ENCODE data around the gene IZUMO1.

Gene IZUMO1

DNA sequence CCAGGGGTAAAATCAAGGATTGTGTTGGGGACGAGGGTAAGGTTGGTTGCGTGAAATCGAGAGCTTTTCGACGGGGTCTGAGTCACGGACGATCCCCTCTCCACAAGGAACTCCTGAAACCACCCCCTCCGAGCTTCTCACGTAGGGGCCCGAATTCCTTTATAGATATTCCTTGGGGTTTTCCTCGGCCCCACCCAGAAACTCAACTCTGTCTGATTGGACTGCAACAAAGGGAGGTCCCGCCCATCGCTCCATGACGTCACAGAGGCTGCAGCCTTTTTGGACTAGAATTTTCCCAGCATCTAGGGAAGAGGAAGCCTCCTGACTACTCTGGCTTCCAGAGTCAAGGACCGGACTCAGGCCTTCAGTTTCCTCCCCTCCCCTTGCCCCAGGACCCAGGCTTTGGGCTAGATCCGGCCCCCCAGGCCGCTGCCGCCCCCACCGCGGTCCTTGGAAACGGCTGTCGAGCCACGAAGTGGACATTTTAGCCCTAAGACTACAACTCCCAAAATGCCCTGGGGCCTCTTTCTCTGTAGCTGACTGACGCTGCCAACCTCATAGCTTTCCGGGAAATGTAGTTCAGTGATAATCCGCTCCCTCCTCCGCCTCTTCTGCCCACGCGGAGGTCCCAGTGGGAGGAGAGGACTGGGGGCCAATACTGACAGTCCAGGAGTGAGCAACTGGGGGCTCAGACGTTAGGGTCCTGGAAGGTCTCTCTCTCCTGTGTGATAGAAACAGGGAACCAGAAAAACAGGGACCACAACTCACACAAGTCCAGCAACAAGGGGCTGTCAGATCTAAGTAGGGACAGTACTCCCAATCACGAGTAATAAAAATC, at the start of gene IZUMO1:
Gene IZUMO1, minus strand, starts transcription at position 172 of the 838 bp plus-strand sequence. CDS start 1,050 bp downstream, outside the sequence.
- H3K9ac ChIP-seq: no peak within 1 kb of the TSS; the same call in 1 of the 2 replicates
- H3K36me3 ChIP-seq (ENCODE audit: insufficient read depth): no peaks in the 10 kb centered on the region
- no peaks in the 10 kb centered on the region for H4K20me1 ChIP-seq (ENCODE audit: insufficient read depth)
- no peaks in the 10 kb centered on the region for H3K79me2 ChIP-seq (ENCODE audit: insufficient read depth, low read depth)
- no peak within 1 kb of the TSS for H3K27ac ChIP-seq
- H2AFZ ChIP-seq (ENCODE audit: low read depth): peak within 1 kb of the TSS; percentile 70
- H3K4me3 ChIP-seq (IDR thresholded peaks at IDR 0.05; ENCODE audit: insufficient read depth, low read depth, low read length): no peak within 1 kb of the TSS
- H3K4me1 ChIP-seq (ENCODE audit: low read depth, poor library complexity, severe bottlenecking): no peaks in the 10 kb centered on the region
- peak within 1 kb of the TSS; percentile 29; the same call in 1 of the 2 replicates for H3K4me2 ChIP-seq
- H3K27me3 ChIP-seq (ENCODE audit: insufficient read depth, low read depth): peaks cover 70% of the 10 kb centered on the region
- TF ChIP-seq CTCF (conservative IDR thresholded peaks at IDR 0.05; ENCODE audit: low read depth, low read length): no peak

GRCh38 chr19:48795685-48796070, 49.0 kb upstream of the IZUMO1 start:
- Histone ChIP-seq H3K4me3 (IDR thresholded peaks at IDR 0.05; ENCODE audit: insufficient read depth, low read depth, low read length) (no peak overlapping the region), H3K27me3 (ENCODE audit: insufficient read depth, low read depth) (no peaks in the 10 kb centered on the region), H3K9ac (no peak overlapping the region), H2AFZ (ENCODE audit: low read depth) (no peak overlapping the region), H4K20me1 (ENCODE audit: insufficient read depth) (no peaks in the 10 kb centered on the region), H3K79me2 (ENCODE audit: insufficient read depth, low read depth) (no peaks in the 10 kb centered on the region), H3K36me3 (ENCODE audit: insufficient read depth) (no peaks in the 10 kb centered on the region), H3K4me1 (ENCODE audit: low read depth, poor library complexity, severe bottlenecking) (peaks cover 4% of the 10 kb centered on the region), H3K27ac (no peak overlapping the region), H3K4me2 (no peak overlapping the region; the same call in 1 of the 2 replicates)
- TF ChIP-seq CTCF (conservative IDR thresholded peaks at IDR 0.05; ENCODE audit: low read depth, low read length): no peak

DNA sequence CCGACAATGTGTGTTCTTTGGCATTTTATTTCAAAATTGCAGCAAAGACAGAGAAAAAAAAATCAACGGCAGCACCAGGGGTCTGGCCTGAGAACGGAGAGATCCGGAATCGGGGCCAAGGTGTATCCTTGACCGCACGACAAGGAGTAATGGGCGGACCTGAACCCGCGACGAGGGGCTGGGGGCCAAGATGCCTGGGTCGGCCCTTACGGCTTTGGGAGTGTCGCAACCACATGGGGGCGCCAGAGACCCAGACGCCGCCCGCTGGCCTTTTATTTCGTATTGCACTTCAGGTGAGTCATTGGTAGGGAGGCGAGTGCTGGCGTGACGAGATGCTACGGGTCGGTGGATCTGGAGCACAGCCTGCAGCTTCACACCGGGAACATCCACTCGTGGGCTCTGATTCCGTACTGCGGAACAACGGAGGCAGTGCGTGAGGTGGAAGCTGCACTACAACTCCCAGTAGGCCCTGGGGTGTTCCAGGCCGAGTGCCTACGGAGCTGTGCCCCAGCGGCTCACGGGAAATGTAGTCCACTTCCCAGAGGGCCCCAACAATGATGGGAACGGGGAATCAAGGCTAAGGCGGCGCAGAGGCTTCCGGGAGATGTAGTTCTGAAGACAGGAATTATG, 48.5 kb upstream of the IZUMO1 start:
- Histone ChIP-seq H2AFZ (ENCODE audit: low read depth) (peak overlapping the region; percentile 16; the same call in 1 of the 2 replicates), H3K4me2 (peak overlapping the region; percentile 18; the same call in 1 of the 2 replicates), H3K9ac (peak overlapping the region; percentile 12; the same call in 1 of the 2 replicates), H3K36me3 (ENCODE audit: insufficient read depth) (no peaks in the 10 kb centered on the region), H3K27ac (no peak overlapping the region), H3K79me2 (ENCODE audit: insufficient read depth, low read depth) (no peaks in the 10 kb centered on the region), H3K4me3 (IDR thresholded peaks at IDR 0.05; ENCODE audit: insufficient read depth, low read depth, low read length) (no peak overlapping the region), H3K27me3 (ENCODE audit: insufficient read depth, low read depth) (no peaks in the 10 kb centered on the region), H3K4me1 (ENCODE audit: low read depth, poor library complexity, severe bottlenecking) (peaks cover 4% of the 10 kb centered on the region), H4K20me1 (ENCODE audit: insufficient read depth) (no peaks in the 10 kb centered on the region)
- peak; percentile 96 for TF ChIP-seq CTCF (conservative IDR thresholded peaks at IDR 0.05; ENCODE audit: low read depth, low read length)

DNA sequence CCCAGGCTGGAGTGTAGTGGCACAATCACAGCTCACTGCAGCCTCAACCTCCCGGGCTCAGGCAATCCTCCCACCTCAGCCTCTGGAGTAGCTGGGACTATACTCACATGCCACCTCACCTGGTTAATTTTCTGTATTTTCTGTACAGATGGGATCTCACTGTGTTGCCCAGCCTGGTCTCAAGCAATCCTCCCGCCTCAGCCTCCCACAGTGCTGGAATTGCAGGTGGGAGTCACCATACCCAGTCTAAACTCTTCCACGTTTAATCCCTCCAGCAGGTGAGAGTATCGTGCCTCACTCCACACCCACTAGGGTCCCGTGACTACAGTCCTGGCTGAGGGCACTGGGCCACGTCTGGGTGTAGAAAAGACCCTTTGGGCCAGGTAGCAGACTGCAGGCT, 47.6 kb upstream of the IZUMO1 start:
- Histone ChIP-seq H3K36me3 (ENCODE audit: insufficient read depth) (no peaks in the 10 kb centered on the region), H2AFZ (ENCODE audit: low read depth) (no peak overlapping the region), H3K79me2 (ENCODE audit: insufficient read depth, low read depth) (no peaks in the 10 kb centered on the region), H3K9ac (no peak overlapping the region), H3K4me1 (ENCODE audit: low read depth, poor library complexity, severe bottlenecking) (peaks cover 4% of the 10 kb centered on the region), H3K27me3 (ENCODE audit: insufficient read depth, low read depth) (no peaks in the 10 kb centered on the region), H3K27ac (no peak overlapping the region), H3K4me3 (IDR thresholded peaks at IDR 0.05; ENCODE audit: insufficient read depth, low read depth, low read length) (no peak overlapping the region), H3K4me2 (no peak overlapping the region; the same call in 1 of the 2 replicates), H4K20me1 (ENCODE audit: insufficient read depth) (no peaks in the 10 kb centered on the region)
- no peak for TF ChIP-seq CTCF (conservative IDR thresholded peaks at IDR 0.05; ENCODE audit: low read depth, low read length)

Measured in KMS-11 (cell line).